Measurements from ENCODE around the gene TUBB3.

TUBB3 gene

GRCh38 chr16:89936034-89936433, 12.9 kb downstream of the TUBB3 start:
- no peak for DNase-seq (ENCODE audit: insufficient read length)
- TF ChIP-seq POLR2A (IDR thresholded peaks at IDR 0.05; ENCODE audit: low read depth, low read length) (no peak), POLR2AphosphoS5 (IDR thresholded peaks at IDR 0.05; ENCODE audit: low read depth, low read length) (no peak)
- no peak for FAIRE-seq

- TF ChIP-seq POLR2A (IDR thresholded peaks at IDR 0.05; ENCODE audit: low read depth, low read length) (no peak), POLR2AphosphoS5 (IDR thresholded peaks at IDR 0.05; ENCODE audit: low read depth, low read length) (no peak), TAF1 (IDR thresholded peaks at IDR 0.05; ENCODE audit: borderline replicate concordance, low read depth, low read length) (no peak)
- FAIRE-seq, result no peak
- no peak for DNase-seq (ENCODE audit: insufficient read length)
Measured at GRCh38 chr16:89936508-89936907, 13.4 kb downstream of the TUBB3 start.

GRCh38 chr16:89936981-89937380, 13.8 kb downstream of the TUBB3 start:
- no peak for TF ChIP-seq POLR2AphosphoS5 (IDR thresholded peaks at IDR 0.05; ENCODE audit: low read depth, low read length)
- no peak for TF ChIP-seq TAF1 (IDR thresholded peaks at IDR 0.05; ENCODE audit: borderline replicate concordance, low read depth, low read length)
- TF ChIP-seq POLR2A (IDR thresholded peaks at IDR 0.05; ENCODE audit: low read depth, low read length), result no peak
- DNase-seq (ENCODE audit: insufficient read length) (no peak), FAIRE-seq (no peak)

- no peak for FAIRE-seq
- TF ChIP-seq POLR2AphosphoS5 (IDR thresholded peaks at IDR 0.05; ENCODE audit: low read depth, low read length) (no peak), POLR2A (IDR thresholded peaks at IDR 0.05; ENCODE audit: low read depth, low read length) (no peak), TAF1 (IDR thresholded peaks at IDR 0.05; ENCODE audit: borderline replicate concordance, low read depth, low read length) (no peak)
- no peak for DNase-seq (ENCODE audit: insufficient read length)
Measured at GRCh38 chr16:89938175-89938885, 15.2 kb downstream of the TUBB3 start.

- TF ChIP-seq POLR2A (IDR thresholded peaks at IDR 0.05; ENCODE audit: low read depth, low read length) (no peak), TAF1 (IDR thresholded peaks at IDR 0.05; ENCODE audit: borderline replicate concordance, low read depth, low read length) (no peak), POLR2AphosphoS5 (IDR thresholded peaks at IDR 0.05; ENCODE audit: low read depth, low read length) (no peak)
- FAIRE-seq (peak; percentile 84), DNase-seq (ENCODE audit: insufficient read length) (no peak)
Measured at GRCh38 chr16:89944773-89945172, 21.6 kb downstream of the TUBB3 start.

GRCh38 chr16:89945654-89946053, 22.5 kb downstream of the TUBB3 start:
- TF ChIP-seq POLR2A (IDR thresholded peaks at IDR 0.05; ENCODE audit: low read depth, low read length) (no peak), TAF1 (IDR thresholded peaks at IDR 0.05; ENCODE audit: borderline replicate concordance, low read depth, low read length) (no peak), POLR2AphosphoS5 (IDR thresholded peaks at IDR 0.05; ENCODE audit: low read depth, low read length) (no peak)
- FAIRE-seq (no peak), DNase-seq (ENCODE audit: insufficient read length) (no peak)

- DNase-seq (ENCODE audit: insufficient read length), result no peak
- TF ChIP-seq POLR2AphosphoS5 (IDR thresholded peaks at IDR 0.05; ENCODE audit: low read depth, low read length), result no peak
- TF ChIP-seq POLR2A (IDR thresholded peaks at IDR 0.05; ENCODE audit: low read depth, low read length), result no peak
- no peak for FAIRE-seq
Measured at GRCh38 chr16:89946515-89946914, 23.4 kb downstream of the TUBB3 start.

GRCh38 chr16:89949121-89949742, 26.1 kb downstream of the TUBB3 start:
- FAIRE-seq, result no peak

GRCh38 chr16:89949756-89950155, 26.6 kb downstream of the TUBB3 start:
- no peak for DNase-seq (ENCODE audit: insufficient read length)
- TF ChIP-seq TAF1 (IDR thresholded peaks at IDR 0.05; ENCODE audit: borderline replicate concordance, low read depth, low read length) (no peak), POLR2AphosphoS5 (IDR thresholded peaks at IDR 0.05; ENCODE audit: low read depth, low read length) (no peak), POLR2A (IDR thresholded peaks at IDR 0.05; ENCODE audit: low read depth, low read length) (no peak)
- FAIRE-seq, result no peak

More at GRCh38 chr16:89949121-89949742, 26.1 kb downstream of the TUBB3 start:
- DNase-seq (ENCODE audit: insufficient read length), result no peak
- no peak for TF ChIP-seq POLR2A (IDR thresholded peaks at IDR 0.05; ENCODE audit: low read depth, low read length)
- no peak for TF ChIP-seq TAF1 (IDR thresholded peaks at IDR 0.05; ENCODE audit: borderline replicate concordance, low read depth, low read length)
- no peak for TF ChIP-seq POLR2AphosphoS5 (IDR thresholded peaks at IDR 0.05; ENCODE audit: low read depth, low read length)

- DNase-seq (ENCODE audit: insufficient read length), result no peak
- no peak for TF ChIP-seq POLR2AphosphoS5 (IDR thresholded peaks at IDR 0.05; ENCODE audit: low read depth, low read length)
- TF ChIP-seq TAF1 (IDR thresholded peaks at IDR 0.05; ENCODE audit: borderline replicate concordance, low read depth, low read length), result no peak
- no peak for TF ChIP-seq POLR2A (IDR thresholded peaks at IDR 0.05; ENCODE audit: low read depth, low read length)
- no peak for FAIRE-seq
Measured at GRCh38 chr16:89951509-89951908, 28.4 kb downstream of the TUBB3 start.

- no peak for TF ChIP-seq POLR2A (IDR thresholded peaks at IDR 0.05; ENCODE audit: low read depth, low read length)
- TF ChIP-seq TAF1 (IDR thresholded peaks at IDR 0.05; ENCODE audit: borderline replicate concordance, low read depth, low read length), result no peak
- TF ChIP-seq POLR2AphosphoS5 (IDR thresholded peaks at IDR 0.05; ENCODE audit: low read depth, low read length), result no peak
- DNase-seq (ENCODE audit: insufficient read length), result no peak
- no peak for FAIRE-seq
Measured at GRCh38 chr16:89952049-89952448, 28.9 kb downstream of the TUBB3 start.

GRCh38 chr16:89952551-89952950, 29.4 kb downstream of the TUBB3 start:
- no peak for TF ChIP-seq POLR2A (IDR thresholded peaks at IDR 0.05; ENCODE audit: low read depth, low read length)
- TF ChIP-seq POLR2AphosphoS5 (IDR thresholded peaks at IDR 0.05; ENCODE audit: low read depth, low read length), result no peak
- TF ChIP-seq TAF1 (IDR thresholded peaks at IDR 0.05; ENCODE audit: borderline replicate concordance, low read depth, low read length), result no peak
- FAIRE-seq, result no peak
- no peak for DNase-seq (ENCODE audit: insufficient read length)

Measured in GM12892 (cell line).